ENCODE results near the gene ANKZF1.

GRCh38 chr2:219243291-219243761 lies 13.7 kb downstream of the ANKZF1 start:
- TF ChIP-seq CTCF (IDR thresholded peaks at IDR 0.05) (no peak), POLR2A (IDR thresholded peaks at IDR 0.05) (no peak)
